ENCODE data around the gene JARID2.

Gene JARID2

GRCh38 chr6:15361197-15361596, 115.3 kb downstream of the JARID2 start:
- no peak for DNase-seq

DNA sequence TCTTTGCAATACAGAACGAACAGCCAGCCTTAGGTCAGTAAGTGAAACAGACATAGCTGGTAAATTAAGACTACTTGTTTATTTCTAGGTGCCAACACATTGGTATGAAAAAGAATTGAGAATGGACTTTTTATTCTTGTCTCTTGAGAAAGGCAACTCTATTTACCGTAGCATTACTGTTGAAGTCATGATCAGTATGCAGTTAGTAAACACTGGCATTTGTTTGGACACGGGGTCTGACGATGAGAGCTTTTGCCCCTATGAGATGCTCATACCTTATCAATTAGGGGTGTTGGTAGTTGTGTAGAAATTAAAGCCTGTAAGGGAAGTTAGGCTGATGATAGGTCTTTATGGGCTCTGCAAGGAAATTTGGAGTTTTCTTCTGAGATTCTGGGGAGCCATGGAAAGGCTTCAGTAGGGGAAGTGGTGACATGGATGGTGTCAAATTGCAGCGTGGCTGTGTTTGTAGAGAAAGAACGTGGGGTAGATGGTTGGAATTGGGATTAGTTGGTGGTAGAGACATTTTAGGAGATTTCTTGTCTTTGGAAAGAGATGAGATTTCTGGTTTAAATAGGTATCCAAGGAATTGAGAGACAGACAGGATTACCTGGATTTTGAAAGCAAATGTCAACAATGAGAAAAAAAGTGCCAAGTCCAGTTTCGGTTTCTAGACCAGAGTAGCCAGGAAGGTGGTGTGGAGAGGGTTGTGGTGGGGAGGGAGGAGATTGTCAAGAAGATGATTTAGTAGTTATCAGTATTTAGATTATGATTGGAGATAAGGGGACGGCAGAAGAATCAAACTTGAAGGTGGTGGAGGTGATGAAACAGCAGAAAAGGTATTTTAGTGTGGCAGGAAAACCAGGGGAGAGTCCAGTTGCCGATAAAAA, 116.6 kb downstream of the JARID2 start:
- DNase-seq = peak; percentile 12

DNA sequence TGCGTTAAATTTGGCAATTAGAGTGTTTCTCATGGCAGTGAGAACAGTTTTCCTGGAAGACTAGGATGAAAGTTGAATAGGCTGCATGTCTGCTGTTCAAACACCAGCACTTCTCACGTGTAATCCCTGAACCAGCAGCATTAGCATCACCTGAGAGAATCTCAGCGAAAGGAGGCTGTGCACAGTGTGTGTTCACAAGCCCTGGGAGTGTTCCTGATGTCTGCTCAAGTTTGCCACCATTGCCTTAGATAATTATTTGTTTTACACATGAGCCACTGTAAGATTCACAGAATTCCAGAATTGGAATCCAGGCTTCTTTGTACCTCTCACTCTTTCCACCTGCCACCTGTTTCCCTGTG, 117.3 kb downstream of the JARID2 start:
- DNase-seq = no peak

- DNase-seq = no peak
Observed at GRCh38 chr6:15363523-15364400, 117.9 kb downstream of the JARID2 start.

- peak; percentile 46 for DNase-seq
Observed at GRCh38 chr6:15364401-15365037, 118.7 kb downstream of the JARID2 start.

DNA sequence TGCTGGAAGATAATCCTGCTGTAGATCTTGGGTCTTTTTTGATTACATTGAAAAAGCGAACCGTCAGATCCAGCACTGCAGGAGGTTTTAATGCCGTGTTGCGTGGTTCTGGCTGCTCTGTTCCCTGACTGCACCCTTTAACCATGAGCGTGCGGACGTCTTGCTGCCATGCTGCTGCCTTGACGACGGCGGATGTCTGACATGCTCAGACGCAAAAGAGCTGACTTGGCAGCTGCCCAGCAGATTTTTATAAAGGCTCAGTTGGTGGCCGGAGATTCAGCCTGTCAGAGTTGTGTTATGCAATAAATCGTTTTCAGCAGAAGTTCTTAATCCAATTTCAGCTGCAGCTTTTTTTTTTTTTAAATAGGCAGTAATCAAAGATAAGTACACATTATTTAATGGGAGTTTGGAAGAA, 119.4 kb downstream of the JARID2 start:
- DNase-seq = peak; percentile 62

DNA sequence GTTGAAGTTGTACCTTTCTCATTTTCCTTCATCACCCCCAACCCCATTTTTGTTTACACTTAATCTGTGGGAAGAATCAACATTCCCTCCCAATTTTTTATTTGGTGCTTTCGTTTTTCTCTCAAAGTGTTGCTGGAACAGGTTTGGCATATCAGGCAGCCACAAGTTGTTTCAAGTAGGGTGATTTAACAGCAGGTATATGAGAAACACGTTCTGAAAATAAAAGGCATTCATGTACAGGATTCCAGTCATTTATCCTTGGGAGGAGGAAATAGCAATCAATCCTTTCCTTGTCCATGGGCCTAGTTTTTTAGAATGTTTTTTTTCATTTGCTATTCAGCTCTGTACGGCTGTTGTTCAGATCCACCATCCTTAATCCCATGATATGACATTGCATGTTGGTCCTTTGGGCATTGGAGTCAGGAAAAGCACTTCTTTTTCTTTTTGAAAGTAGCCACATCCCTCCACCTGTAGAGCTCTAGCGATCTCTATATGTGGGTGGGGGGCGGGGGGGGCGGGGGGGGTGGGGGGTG, 120.2 kb downstream of the JARID2 start:
- DNase-seq = peak; percentile 2

GRCh38 chr6:15366879-15367278, 121.0 kb downstream of the JARID2 start:
- peak; percentile 4 for DNase-seq

DNA sequence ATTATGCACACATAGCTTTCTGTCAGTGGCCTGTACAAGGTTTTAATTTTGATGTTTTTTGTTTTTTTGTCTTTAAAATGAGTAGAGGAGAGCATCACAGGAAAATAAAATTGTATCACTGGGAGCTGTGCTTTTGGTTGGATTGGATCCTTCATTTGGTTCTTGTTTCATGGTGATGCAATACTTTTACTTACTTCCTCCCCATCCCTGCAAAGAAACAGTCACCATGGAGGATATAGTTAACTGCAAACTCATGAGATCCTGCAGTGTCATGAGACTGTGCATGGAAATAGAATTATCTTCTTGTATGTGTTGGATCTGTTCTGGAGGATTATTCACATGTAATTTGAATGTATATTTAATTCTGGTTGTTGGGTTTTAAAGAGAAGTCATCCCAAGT, 122.3 kb downstream of the JARID2 start:
- DNase-seq = no peak

GRCh38 chr6:15368873-15369272, 123.0 kb downstream of the JARID2 start:
- peak; percentile 19 for DNase-seq

- no peak for DNase-seq
Observed at GRCh38 chr6:15369838-15370237, 124.0 kb downstream of the JARID2 start.

GRCh38 chr6:15370733-15371671, 125.1 kb downstream of the JARID2 start:
- peak; percentile 24 for DNase-seq

- peak; percentile 15 for DNase-seq
Observed at GRCh38 chr6:15372932-15373331, 127.1 kb downstream of the JARID2 start.

DNA sequence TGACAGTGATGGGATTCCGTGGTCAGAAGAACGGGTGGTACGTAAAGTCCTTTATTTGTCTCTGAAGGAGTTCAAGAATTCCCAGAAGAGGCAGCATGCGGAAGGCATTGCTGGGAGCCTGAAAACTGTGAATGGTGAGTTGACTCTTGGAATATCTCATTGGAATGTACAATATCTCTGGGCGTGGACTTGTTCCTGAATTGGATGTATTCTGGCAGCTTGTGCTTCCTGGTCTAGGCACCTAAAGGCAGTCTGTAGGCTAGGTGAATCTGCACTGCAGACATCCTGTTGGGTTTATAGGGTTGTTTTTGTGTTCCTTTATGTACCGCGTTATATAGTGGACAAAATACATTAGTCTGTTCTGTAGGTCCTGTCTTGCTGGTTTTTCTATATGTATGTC, 128.2 kb downstream of the JARID2 start:
- DNase-seq = no peak

DNA sequence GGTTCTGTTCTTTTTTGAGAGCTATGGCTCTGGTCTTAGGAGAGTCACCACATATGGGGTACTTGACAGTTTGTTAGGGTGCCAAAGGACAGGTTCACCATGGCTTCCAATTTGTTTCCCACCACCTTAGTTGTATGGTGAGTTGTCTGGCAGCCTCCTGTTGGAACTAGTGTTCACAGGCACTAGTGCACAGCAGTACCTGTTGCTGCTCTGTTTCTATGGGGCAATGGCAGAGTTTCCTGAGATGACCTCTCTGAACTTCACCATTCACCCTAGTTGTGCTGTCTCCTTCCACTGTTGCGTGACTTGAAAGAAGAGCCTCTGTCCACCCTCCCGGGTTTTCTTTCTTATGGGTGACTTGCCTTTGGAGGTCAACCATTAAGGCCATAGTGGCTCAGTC, 129.1 kb downstream of the JARID2 start:
- no peak for DNase-seq

GRCh38 chr6:15375638-15376290, 129.9 kb downstream of the JARID2 start:
- no peak for DNase-seq

DNA sequence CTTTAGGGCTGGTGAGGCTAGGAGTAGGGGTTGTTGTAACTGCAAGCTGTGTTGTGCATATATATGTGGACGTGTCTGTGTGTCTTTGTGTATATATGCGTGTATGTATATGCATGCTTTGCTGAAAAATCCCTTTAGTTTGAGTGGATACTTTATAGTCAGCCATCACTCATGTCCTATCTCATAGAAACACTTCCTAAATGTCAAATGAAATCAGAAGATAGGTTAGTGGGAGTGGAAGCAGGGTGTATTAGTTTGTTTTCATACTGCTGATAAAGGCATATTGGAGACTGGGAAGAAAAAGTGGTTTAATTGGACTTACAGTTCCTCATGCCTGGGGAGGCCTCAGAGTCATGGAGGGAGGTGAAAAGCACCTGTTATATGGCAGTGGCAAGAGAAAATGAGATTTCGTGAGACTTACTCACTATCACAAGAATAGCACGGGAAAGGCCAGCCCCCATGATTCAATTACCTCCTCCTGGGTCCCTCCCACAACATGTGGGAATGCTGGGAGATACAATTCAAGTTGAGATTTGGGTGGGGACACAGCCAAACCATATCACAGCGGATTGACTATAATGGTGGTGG, 131.1 kb downstream of the JARID2 start:
- no peak for DNase-seq

DNA sequence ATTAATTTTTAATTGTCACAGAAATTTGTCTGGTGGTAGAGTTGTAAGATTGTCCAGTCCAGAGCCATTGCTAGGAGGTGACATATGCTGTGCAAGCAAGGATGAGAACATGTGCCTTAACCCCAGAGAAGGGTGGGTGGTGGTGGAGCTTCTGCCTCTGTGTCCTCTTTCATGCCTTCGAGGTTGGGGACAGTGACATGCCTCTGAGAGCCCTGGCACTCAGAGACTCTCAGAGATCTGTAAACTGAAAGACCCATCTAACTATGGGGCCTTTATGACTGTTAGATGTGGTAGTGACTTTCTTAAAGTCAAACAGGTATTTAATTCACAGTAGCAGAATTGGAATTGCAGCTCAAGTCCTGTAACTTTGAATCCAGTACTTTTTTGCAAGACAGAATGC, 132.4 kb downstream of the JARID2 start:
- peak; percentile 11 for DNase-seq

GRCh38 chr6:15378866-15379265, 133.0 kb downstream of the JARID2 start:
- DNase-seq = no peak

DNA sequence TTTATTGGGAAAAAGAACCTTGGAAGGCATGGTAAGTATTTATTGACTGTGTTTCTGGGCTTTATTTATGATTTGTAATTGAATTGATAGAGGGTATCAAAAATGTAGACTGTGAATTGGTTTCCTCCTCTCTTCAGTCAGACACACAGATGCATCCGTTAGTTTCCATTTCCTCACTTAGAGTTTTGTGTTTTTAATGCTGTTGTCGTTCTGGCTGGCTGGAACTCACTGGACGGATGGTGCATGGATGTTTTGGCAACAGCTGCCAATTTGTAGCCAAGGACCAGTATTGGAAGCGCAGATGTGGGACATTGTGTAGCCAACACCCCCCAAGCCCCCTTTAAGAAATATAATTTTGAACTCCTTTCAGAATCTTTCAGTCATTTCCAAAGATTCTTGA, 134.5 kb downstream of the JARID2 start:
- DNase-seq = no peak

GRCh38 chr6:15382089-15382488, 136.2 kb downstream of the JARID2 start:
- no peak for DNase-seq

Data from islet precursor cell (in vitro differentiated cells).